H1 (cell line): ENCODE measurements around the gene ADSS2. TPM values are rescaled to one million over a fixed set of nuclear protein-coding genes. Genes with fewer than 3 reads are reported as not detected.

Source experiments
- CREB1 ChIP-seq: IDR thresholded peaks from 2 replicates; pipeline ENCODE4 v1.6.1; 2012; ENCODE audit warnings: inconsistent platforms
- EGR1 ChIP-seq: IDR thresholded peaks from 2 replicates; pipeline ENCODE4 v1.6.1; 2011; ENCODE audit warnings: low read depth, low read length, borderline replicate concordance
- MAFK ChIP-seq: IDR thresholded peaks from 2 replicates; pipeline ENCODE4 v1.6.1; 2012; ENCODE audit warnings: low read depth, mild to moderate bottlenecking, improper control_type of control experiment, low read length
- NANOG ChIP-seq: IDR thresholded peaks from 2 replicates; pipeline ENCODE4 v1.6.1; 2011; ENCODE audit warnings: low read length, low read depth, mild to moderate bottlenecking, inconsistent platforms; ENCODE audit not compliant: insufficient read depth, poor library complexity, severe bottlenecking
- POLR2A ChIP-seq, 2 experiments: IDR thresholded peaks; 1 replicate in 1 of 2; 2 replicates in 1 of 2; pipeline ENCODE4 v1.6.1; 2011; ENCODE audit warnings: low read depth in 2 of 2, low read length in 2 of 2, mild to moderate bottlenecking in 2 of 2; ENCODE audit errors: control extremely low read depth in 1 of 2
- SUZ12 ChIP-seq: fragments of 200-600 bp; sonication (generic); IDR thresholded peaks from 2 replicates; pipeline ENCODE4 v1.6.1; 2012; ENCODE audit warnings: mild to moderate bottlenecking, inconsistent platforms, low read length, moderate library complexity, mixed read lengths
- TAF1 ChIP-seq: IDR thresholded peaks from 2 replicates; pipeline ENCODE4 v1.6.1; 2011; ENCODE audit warnings: mild to moderate bottlenecking, low read depth, low read length
- polyA plus RNA-seq, 7 experiments: library from polyadenylated mRNA; depleted of rRNA in 3 of 7; stranded (reverse) in 5 of 7; unstranded in 2 of 7; fragments of >200 nt in 5 of 7; fragments of 200-250 nt in 2 of 7; gene quantifications; 1 replicate in 5 of 7; 2 replicates in 1 of 7; 4 replicates in 1 of 7; pipeline versions ENCODE4 v1.2.1 to v1.2.3, GENCODE V29; 2011 to 2013; ENCODE audit warnings: missing spikeins in 2 of 7, mixed read lengths in 2 of 7
- total RNA-seq: library from RNA; stranded (reverse); fragmentation: NEBNext Ultra II Directional; extraction: Animal tissue kit (Norgen Biotek cat#: 25700); gene quantifications from 2 replicates; pipeline ENCODE4 v1.2.1, GENCODE V29; 2021

The ADSS2 gene
- total and polyA plus RNA-seq, 2 of the 8 experiments (the other 6 are each of a cell fraction or from before 2014, with no cell fraction given), result 29.8 to 108 TPM

GRCh38 chr1:244460197-244460596 is 8.5 kb upstream of the ADSS2 start (continued):
- TF ChIP-seq SUZ12 (no peak), MAFK (no peak), TAF1 (no peak), EGR1 (no peak), CREB1 (no peak), NANOG (no peak), POLR2A (IDR thresholded peaks at IDR 0.05; ENCODE audit: control extremely low read depth in 1 of 2, low read depth in 2 of 2, low read length in 2 of 2) (no peak)
